Measurements from ENCODE around the gene SLC25A33.
"Not testable (repeated sequence)": the region's sequence is repeated elsewhere in the genome, so short reads cannot be mapped to it uniquely, and the experiment has no call there.

Gene SLC25A33

GRCh38 chr1:9558946-9559545, 19.8 kb downstream of the SLC25A33 start:
- TF ChIP-seq SP3 (tag by site-specific recombination; IDR thresholded peaks at IDR 0.05) (no peak), ZSCAN16 (tag by site-specific recombination; IDR thresholded peaks at IDR 0.05) (no peak), ZNF37A (tag by site-specific recombination; IDR thresholded peaks at IDR 0.05) (no peak), ZNF132 (tag by site-specific recombination; IDR thresholded peaks at IDR 0.05; ENCODE audit: borderline replicate concordance) (no peak), PRDM6 (tag by site-specific recombination; IDR thresholded peaks at IDR 0.05) (0 out of 2 replicates have a peak, but pooled peaks have one; percentile 10)
- POLR2A ChIA-PET, result no interaction called here
- peaks cover 4% of the 10 kb centered on the region for H3K4me1 ChIP-seq (ENCODE audit: control insufficient read depth, insufficient read depth, low read length)
- H3K36me3 ChIP-seq (ENCODE audit: control insufficient read depth in 2 of 2, insufficient read depth in 1 of 2, low read length in 2 of 2), result peaks cover 4 to 51% of the 10 kb centered on the region in 2 experiments; a peak in 2 of 3 replicates
- H3K4me3 ChIP-seq (ENCODE audit: low read depth, low read length), result no peak overlapping the region
- no peak overlapping the region for H3K27ac ChIP-seq (ENCODE audit: extremely low read depth, low read depth, low read length)
- CTCF ChIA-PET, result interaction anchor here (1.2 kb wide), 1 partner anchor 15 kb away, joined by 3 read pairs; no protein-coding TSS in a partner anchor
- no peaks in the 10 kb centered on the region for H3K9me3 ChIP-seq (ENCODE audit: control insufficient read depth, insufficient read depth, low read depth, low read length)

DNA sequence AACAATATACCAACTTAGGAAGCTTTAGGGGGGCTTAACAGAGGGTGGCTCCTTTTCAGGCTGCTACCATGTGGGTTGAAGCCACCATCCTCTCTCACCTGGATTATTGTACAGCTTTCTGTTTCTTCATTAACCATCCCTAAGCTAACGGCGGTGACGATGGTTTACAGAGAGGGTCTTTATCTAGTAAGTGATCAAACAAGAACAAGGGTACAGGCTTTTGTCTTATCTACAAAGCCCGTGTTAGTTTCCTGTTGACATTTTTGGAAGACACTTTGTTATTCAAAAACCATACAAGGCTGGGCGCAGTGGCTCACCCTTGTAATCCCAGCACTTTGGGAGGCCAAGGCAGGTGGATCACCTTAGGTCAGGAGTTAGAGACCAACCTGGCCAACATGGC, 20.4 kb downstream of the SLC25A33 start:
- ChIA-PET POLR2A (no interaction called here), CTCF (interaction anchor here (1.2 kb wide), 1 partner anchor 14 kb away, joined by 3 read pairs; no protein-coding TSS in a partner anchor)
- Histone ChIP-seq H3K4me3 (ENCODE audit: low read depth, low read length) (no peak overlapping the region), H3K4me1 (ENCODE audit: control insufficient read depth, insufficient read depth, low read length) (peaks cover 4% of the 10 kb centered on the region), H3K27ac (ENCODE audit: extremely low read depth, low read depth, low read length) (no peak overlapping the region), H3K9me3 (ENCODE audit: control insufficient read depth, insufficient read depth, low read depth, low read length) (no peaks in the 10 kb centered on the region), H3K36me3 (ENCODE audit: control insufficient read depth in 2 of 2, insufficient read depth in 1 of 2, low read length in 2 of 2) (peaks cover 0 to 49% of the 10 kb centered on the region in 2 experiments; a peak in 2 of 3 replicates)
- TF ChIP-seq YY2 (tag by site-specific recombination; IDR thresholded peaks at IDR 0.05), result no peak
- no peak for TF ChIP-seq ZNF121 (tag by site-specific recombination; IDR thresholded peaks at IDR 0.05)
- no peak for TF ChIP-seq TRIM28 (IDR thresholded peaks at IDR 0.05; ENCODE audit: borderline replicate concordance, low read length)
- no peak for TF ChIP-seq ZNF350 (tag by site-specific recombination; IDR thresholded peaks at IDR 0.05)
- no peak for TF ChIP-seq ZNF341 (tag by site-specific recombination; IDR thresholded peaks at IDR 0.05; ENCODE audit: low read depth)
- TF ChIP-seq ZNF701 (tag by site-specific recombination; IDR thresholded peaks at IDR 0.05), result no peak
- TF ChIP-seq SP3 (tag by site-specific recombination; IDR thresholded peaks at IDR 0.05), result no peak
- no peak for TF ChIP-seq KLF9 (tag by site-specific recombination; IDR thresholded peaks at IDR 0.05; ENCODE audit: low read depth)
- TF ChIP-seq ZNF776 (tag by site-specific recombination; IDR thresholded peaks at IDR 0.05; ENCODE audit: borderline replicate concordance), result no peak
- TF ChIP-seq REPIN1 (tag by site-specific recombination; IDR thresholded peaks at IDR 0.05; ENCODE audit: low read depth), result no peak
- TF ChIP-seq ZNF132 (tag by site-specific recombination; IDR thresholded peaks at IDR 0.05; ENCODE audit: borderline replicate concordance), result no peak
- TF ChIP-seq ZNF768 (tag by site-specific recombination; IDR thresholded peaks at IDR 0.05), result no peak
- no peak for TF ChIP-seq ZNF292 (tag by site-specific recombination; IDR thresholded peaks at IDR 0.05; ENCODE audit: borderline replicate concordance, low read depth)
- TF ChIP-seq GLI2 (tag by site-specific recombination; IDR thresholded peaks at IDR 0.05; ENCODE audit: borderline replicate concordance, low read depth), result no peak

DNA sequence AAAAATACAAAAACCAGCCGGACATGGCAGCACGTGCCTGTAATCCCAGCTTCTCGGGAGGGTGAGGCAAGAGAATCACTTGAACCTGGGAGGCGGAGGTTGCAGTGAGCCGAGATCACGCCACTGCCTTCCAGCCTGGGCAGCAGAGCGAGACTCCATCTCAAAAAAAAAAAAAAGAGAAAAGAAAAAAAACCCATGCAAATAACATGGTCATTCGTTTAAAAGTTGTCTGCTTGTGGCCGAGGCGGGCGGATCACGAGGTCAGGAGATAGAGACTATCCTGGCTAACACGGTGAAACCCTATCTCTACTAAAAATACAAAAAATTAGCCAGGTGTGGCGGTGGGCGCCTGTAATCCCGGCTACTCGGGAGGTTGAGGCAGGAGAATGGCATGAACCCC, 20.8 kb downstream of the SLC25A33 start:
- H3K4me3 ChIP-seq (ENCODE audit: low read depth, low read length); H3K4me1 ChIP-seq (ENCODE audit: control insufficient read depth, insufficient read depth, low read length); H3K27ac ChIP-seq (ENCODE audit: extremely low read depth, low read depth, low read length); H3K9me3 ChIP-seq (ENCODE audit: control insufficient read depth, insufficient read depth, low read depth, low read length); POLR2A ChIA-PET: not testable (repeated sequence)
- H3K36me3 ChIP-seq (ENCODE audit: control insufficient read depth in 2 of 2, insufficient read depth in 1 of 2, low read length in 2 of 2), result peaks cover 0 to 46% of the 10 kb centered on the region in 2 experiments; a peak in 2 of 3 replicates
- CTCF ChIA-PET, result interaction anchor here (1.2 kb wide), 1 partner anchor 14 kb away, joined by 3 read pairs; no protein-coding TSS in a partner anchor

All from HEK293 (cell line).